Trophoblast cell (in vitro differentiated cells and primary cell): ENCODE results near the gene PPFIBP2.

Experiments
- DNase-seq, 2 donors: peaks; one replicate each; pipeline ENCODE4 v3.0.0-alpha.2; 2016
- H2AFZ ChIP-seq: 2 replicates; pipeline ENCODE4 v1.6.1; 2013; ENCODE audit warnings: low read length, moderate library complexity, mild to moderate bottlenecking; ENCODE audit not compliant: insufficient read depth, poor library complexity
- H2AK5ac ChIP-seq: 2 replicates; pipeline ENCODE4 v1.6.1; 2013; ENCODE audit warnings: mild to moderate bottlenecking, low read length
- H2BK120ac ChIP-seq: 2 replicates; pipeline ENCODE4 v1.6.1; 2013; ENCODE audit warnings: low read length, mild to moderate bottlenecking, moderate library complexity; ENCODE audit not compliant: insufficient read depth, poor library complexity
- H2BK12ac ChIP-seq: 2 replicates; pipeline ENCODE4 v1.6.1; 2013; ENCODE audit warnings: mild to moderate bottlenecking, low read length, moderate library complexity
- H2BK5ac ChIP-seq: 2 replicates; pipeline ENCODE4 v1.6.1; 2013; ENCODE audit warnings: low read length, low read depth, moderate library complexity, mild to moderate bottlenecking; ENCODE audit not compliant: poor library complexity
- H3K14ac ChIP-seq: 2 replicates; pipeline ENCODE4 v1.6.1; 2013; ENCODE audit warnings: mild to moderate bottlenecking, low read length
- H3K18ac ChIP-seq: 2 replicates; pipeline ENCODE4 v1.6.1; 2013; ENCODE audit warnings: mild to moderate bottlenecking, low read length
- H3K23ac ChIP-seq: 2 replicates; pipeline ENCODE4 v1.6.1; 2013; ENCODE audit warnings: low read length
- H3K27ac ChIP-seq: 2 replicates; pipeline ENCODE4 v1.5.1; 2013; ENCODE audit warnings: low read depth, mild to moderate bottlenecking, inconsistent platforms, low read length, moderate library complexity
- H3K27me3 ChIP-seq: 2 replicates; pipeline ENCODE4 v1.6.1; 2013; ENCODE audit warnings: inconsistent platforms, mild to moderate bottlenecking, low read length, moderate library complexity; ENCODE audit not compliant: insufficient read depth
- H3K36me3 ChIP-seq, 2 experiments: 1 replicate in 1 of 2; 2 replicates in 1 of 2; pipeline ENCODE4 v1.6.1; 2013; ENCODE audit warnings: low read length in 2 of 2, mild to moderate bottlenecking in 2 of 2, moderate library complexity in 1 of 2; ENCODE audit not compliant: insufficient read depth in 2 of 2, control insufficient read depth in 1 of 2
- H3K4ac ChIP-seq: 2 replicates; pipeline ENCODE4 v1.6.1; 2013; ENCODE audit warnings: low read depth, mild to moderate bottlenecking, low read length, moderate library complexity
- H3K4me1 ChIP-seq, 2 experiments: 1 replicate in 1 of 2; 2 replicates in 1 of 2; pipeline ENCODE4 v1.6.1; 2013; ENCODE audit warnings: low read length in 2 of 2, mild to moderate bottlenecking in 2 of 2, moderate library complexity in 1 of 2; ENCODE audit not compliant: insufficient read depth in 2 of 2, control insufficient read depth in 1 of 2
- H3K4me2 ChIP-seq: 2 replicates; pipeline ENCODE4 v1.6.1; 2013; ENCODE audit warnings: inconsistent platforms, mild to moderate bottlenecking, low read length, moderate library complexity
- H3K4me3 ChIP-seq: 2 replicates; pipeline ENCODE4 v1.5.1; 2013; ENCODE audit warnings: mild to moderate bottlenecking, low read depth, low read length, inconsistent platforms
- H3K79me1 ChIP-seq: one replicate; pipeline ENCODE4 v1.6.1; 2013; ENCODE audit warnings: low read length
- H3K79me2 ChIP-seq: 2 replicates; pipeline ENCODE4 v1.6.1; 2013; ENCODE audit warnings: low read length, mild to moderate bottlenecking; ENCODE audit not compliant: control insufficient read depth, insufficient read depth, poor library complexity
- H3K9ac ChIP-seq: 2 replicates; pipeline ENCODE4 v1.6.1; 2013; ENCODE audit warnings: mild to moderate bottlenecking, low read length
- H3K9me3 ChIP-seq: 2 replicates; pipeline ENCODE4 v1.6.1; 2013; ENCODE audit warnings: low read depth, mild to moderate bottlenecking, control low read depth, inconsistent platforms, low read length; ENCODE audit not compliant: insufficient read depth
- H4K12ac ChIP-seq: 2 replicates; pipeline ENCODE4 v1.6.1; 2013; ENCODE audit warnings: low read depth, mild to moderate bottlenecking, low read length, moderate library complexity
- H4K8ac ChIP-seq: 2 replicates; pipeline ENCODE4 v1.6.1; 2013; ENCODE audit warnings: low read depth, mild to moderate bottlenecking, low read length, moderate library complexity
- H4K91ac ChIP-seq: one replicate; pipeline ENCODE4 v1.6.1; 2013; ENCODE audit warnings: low read depth, mild to moderate bottlenecking, low read length, moderate library complexity
- WGBS: extraction: QIAGEN DNeasy Blood & Tissue Kit; methylation state at CpG from one replicate; pipeline ENCODE4 v1.1.7; 2013; ENCODE audit warnings: missing lambda C conversion rate; ENCODE audit not compliant: insufficient read length, insufficient coverage; ENCODE audit errors: extremely low coverage; 5-methylcytosine and 5-hydroxymethylcytosine counted together

Gene PPFIBP2

GRCh38 chr11:7573558-7574296, 59.9 kb downstream of the PPFIBP2 start:
- Histone ChIP-seq H3K9ac (no peak overlapping the region), H2BK5ac (peak overlapping the region; percentile 77), H3K9me3 (no peaks in the 10 kb centered on the region), H3K36me3 (no peaks in the 10 kb centered on the region), H3K79me2 (peaks cover 20% of the 10 kb centered on the region), H4K12ac (no peak overlapping the region), H2AFZ (no peak overlapping the region), H3K23ac (no peak overlapping the region), H3K27me3 (no peaks in the 10 kb centered on the region), H3K14ac (peak overlapping the region; percentile 72), H2BK12ac (peak overlapping the region; percentile 93), H2BK120ac (peak overlapping the region; percentile 95), H3K4me3 (no peak overlapping the region), H3K27ac (peak overlapping the region; percentile 81), H3K18ac (peak overlapping the region; percentile 45), H3K4ac (peak overlapping the region; percentile 61), H2AK5ac (peak overlapping the region; percentile 76), H3K79me1 (peaks cover 54% of the 10 kb centered on the region), H3K4me1 (peaks cover 53 to 61% of the 10 kb centered on the region in 2 experiments), H4K8ac (peak overlapping the region; percentile 71), H4K91ac (peak overlapping the region; percentile 89), H3K4me2 (peak overlapping the region; percentile 7)
- WGBS = no CpG with 5 or more reads among the region's 9 CpGs
- peak; percentile 94 to 96 for DNase-seq

GRCh38 chr11:7574491-7575130, 60.8 kb downstream of the PPFIBP2 start:
- Histone ChIP-seq H3K4me2 (peak overlapping the region; percentile 17), H2BK120ac (peak overlapping the region; percentile 98), H4K12ac (no peak overlapping the region), H4K8ac (peak overlapping the region; percentile 63), H3K18ac (peak overlapping the region; percentile 82), H2BK5ac (peak overlapping the region; percentile 89), H3K23ac (no peak overlapping the region), H3K36me3 (no peaks in the 10 kb centered on the region), H3K9ac (no peak overlapping the region), H3K79me1 (peaks cover 57% of the 10 kb centered on the region), H3K4ac (peak overlapping the region; percentile 49), H2AFZ (peak overlapping the region; percentile 46), H3K14ac (peak overlapping the region; percentile 90), H3K27me3 (no peaks in the 10 kb centered on the region), H2AK5ac (peak overlapping the region; percentile 75), H2BK12ac (peak overlapping the region; percentile 98), H3K9me3 (no peaks in the 10 kb centered on the region), H3K4me1 (peaks cover 56 to 69% of the 10 kb centered on the region in 2 experiments), H3K79me2 (peaks cover 20% of the 10 kb centered on the region), H3K4me3 (no peak overlapping the region), H4K91ac (peak overlapping the region; percentile 84), H3K27ac (peak overlapping the region; percentile 81)
- DNase-seq = peak in 1 of 2 donors; percentile 43
- WGBS = 100% methylated on average over 1 of the region's 7 CpGs

- Histone ChIP-seq H3K27me3 (no peaks in the 10 kb centered on the region), H3K4me1 (peaks cover 62 to 76% of the 10 kb centered on the region in 2 experiments), H3K27ac (peak overlapping the region; percentile 98), H3K36me3 (no peaks in the 10 kb centered on the region), H2BK120ac (peak overlapping the region; percentile 99), H3K14ac (peak overlapping the region; percentile 99), H3K23ac (no peak overlapping the region), H2AFZ (peak overlapping the region; percentile 83), H2AK5ac (peak overlapping the region; percentile 99), H2BK5ac (peak overlapping the region; percentile 98), H4K8ac (peak overlapping the region; percentile 95), H3K4ac (peak overlapping the region; percentile 93), H3K4me3 (no peak overlapping the region), H3K9me3 (no peaks in the 10 kb centered on the region), H2BK12ac (peak overlapping the region; percentile 100), H3K9ac (peak overlapping the region; percentile 10), H3K18ac (peak overlapping the region; percentile 98), H4K12ac (peak overlapping the region; percentile 71), H3K4me2 (peak overlapping the region; percentile 58), H4K91ac (peak overlapping the region; percentile 99), H3K79me2 (peaks cover 20% of the 10 kb centered on the region), H3K79me1 (peaks cover 59% of the 10 kb centered on the region)
- no CpG with 5 or more reads among the region's 11 CpGs for whole genome bisulfite sequencing
- peak in 1 of 2 donors; percentile 67 for DNase-seq
These were observed 62.3 kb downstream of the PPFIBP2 start for GRCh38 chr11:7575841-7576725.

- Histone ChIP-seq H2AK5ac (peak overlapping the region; percentile 99), H2BK120ac (peak overlapping the region; percentile 99), H3K18ac (peak overlapping the region; percentile 98), H3K4ac (peak overlapping the region; percentile 93), H3K4me2 (peak overlapping the region; percentile 58), H3K23ac (no peak overlapping the region), H3K4me3 (no peak overlapping the region), H2AFZ (peak overlapping the region; percentile 83), H3K9me3 (no peaks in the 10 kb centered on the region), H3K14ac (peak overlapping the region; percentile 99), H3K79me1 (peaks cover 59% of the 10 kb centered on the region), H4K8ac (peak overlapping the region; percentile 95), H4K12ac (peak overlapping the region; percentile 71), H3K4me1 (peaks cover 63 to 76% of the 10 kb centered on the region in 2 experiments), H3K9ac (no peak overlapping the region), H3K27me3 (no peaks in the 10 kb centered on the region), H3K36me3 (no peaks in the 10 kb centered on the region), H2BK5ac (peak overlapping the region; percentile 98), H3K27ac (peak overlapping the region; percentile 98), H3K79me2 (peaks cover 20% of the 10 kb centered on the region), H4K91ac (peak overlapping the region; percentile 99), H2BK12ac (peak overlapping the region; percentile 100)
- WGBS = no CpG with 5 or more reads among the region's 13 CpGs
- DNase-seq = no peak
These were observed 63.0 kb downstream of the PPFIBP2 start for GRCh38 chr11:7576726-7577290.
